Fibroblast of lung (primary cell): ENCODE data around the gene SPAG7.

Experiments used
- EZH2 ChIP-seq: IDR thresholded peaks from 2 replicates; pipeline ENCODE4 v1.5.1; 2012; ENCODE audit warnings: low read length, control low read depth, mild to moderate bottlenecking; ENCODE audit errors: missing control alignments
- TF ChIP-seq, protein P1 (sequence below), 2 donors: IDR thresholded peaks in 1 of 2; conservative IDR thresholded peaks in 1 of 2; 1 replicate in 1 of 2; 2 replicates in 1 of 2; pipeline ENCODE4 v1.5.1; 2011 to 2012; ENCODE audit warnings: low read length in 2 of 2, control low read depth in 1 of 2, inconsistent platforms in 1 of 2, low read depth in 1 of 2, mild to moderate bottlenecking in 1 of 2

DNA sequence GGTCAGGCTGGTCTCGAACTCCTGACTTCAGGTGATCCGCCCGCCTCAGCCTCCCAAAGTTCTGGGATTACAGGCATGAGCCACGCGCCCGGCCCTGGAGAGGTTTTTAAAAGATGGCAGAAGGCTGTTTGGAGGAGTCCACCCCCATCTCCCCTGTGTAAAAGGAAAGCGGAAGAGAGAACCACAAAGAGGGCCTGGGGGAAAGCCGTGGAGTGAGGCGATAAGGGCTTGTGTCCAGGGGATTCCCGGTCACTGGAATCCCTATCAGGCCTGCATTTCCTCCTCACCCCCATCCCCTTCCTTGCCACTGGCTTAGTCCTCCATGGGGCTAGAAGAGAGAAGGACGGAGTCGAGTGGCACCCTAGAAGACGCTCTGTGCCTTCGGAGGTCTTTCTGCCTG is 35.7 kb downstream of the SPAG7 start, which contains the start of gene GP1BA:
- TF ChIP-seq, protein P1, sequence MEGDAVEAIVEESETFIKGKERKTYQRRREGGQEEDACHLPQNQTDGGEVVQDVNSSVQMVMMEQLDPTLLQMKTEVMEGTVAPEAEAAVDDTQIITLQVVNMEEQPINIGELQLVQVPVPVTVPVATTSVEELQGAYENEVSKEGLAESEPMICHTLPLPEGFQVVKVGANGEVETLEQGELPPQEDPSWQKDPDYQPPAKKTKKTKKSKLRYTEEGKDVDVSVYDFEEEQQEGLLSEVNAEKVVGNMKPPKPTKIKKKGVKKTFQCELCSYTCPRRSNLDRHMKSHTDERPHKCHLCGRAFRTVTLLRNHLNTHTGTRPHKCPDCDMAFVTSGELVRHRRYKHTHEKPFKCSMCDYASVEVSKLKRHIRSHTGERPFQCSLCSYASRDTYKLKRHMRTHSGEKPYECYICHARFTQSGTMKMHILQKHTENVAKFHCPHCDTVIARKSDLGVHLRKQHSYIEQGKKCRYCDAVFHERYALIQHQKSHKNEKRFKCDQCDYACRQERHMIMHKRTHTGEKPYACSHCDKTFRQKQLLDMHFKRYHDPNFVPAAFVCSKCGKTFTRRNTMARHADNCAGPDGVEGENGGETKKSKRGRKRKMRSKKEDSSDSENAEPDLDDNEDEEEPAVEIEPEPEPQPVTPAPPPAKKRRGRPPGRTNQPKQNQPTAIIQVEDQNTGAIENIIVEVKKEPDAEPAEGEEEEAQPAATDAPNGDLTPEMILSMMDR (conservative IDR thresholded peaks at IDR 0.05 in 1 of 2, IDR thresholded peaks at IDR 0.05 in 1 of 2; ENCODE audit: low read depth in 1 of 2, low read length in 2 of 2): no peak
- no peak for TF ChIP-seq EZH2
